H1 (cell line): ENCODE data around the gene KLHL30.
A peak's percentile ranks its signal among the peaks of the same experiment; 100 is the strongest.

Experiments
- CBX5 ChIP-seq: fragments of 300-800, 300-1000 bp; sonication (generic); IDR thresholded peaks from 2 replicates; pipeline ENCODE4 v1.7.1; 2016; ENCODE audit warnings: antibody characterized with exemption, low read length, low read depth
- EP300 ChIP-seq, 2 experiments: IDR thresholded peaks; 1 replicate in 1 of 2; 2 replicates in 1 of 2; pipeline ENCODE4 v1.6.1; 2011 to 2012; ENCODE audit warnings: low read depth in 2 of 2, low read length in 2 of 2, mild to moderate bottlenecking in 2 of 2, borderline replicate concordance in 1 of 2, inconsistent platforms in 1 of 2, moderate library complexity in 1 of 2
- EZH2 ChIP-seq: fragments of 200-600 bp; sonication (generic); IDR thresholded peaks from 2 replicates; pipeline ENCODE4 v1.7.1; 2012; ENCODE audit warnings: low read depth, mild to moderate bottlenecking, moderate library complexity, low read length, inconsistent platforms; ENCODE audit not compliant: severe bottlenecking
- POLR2AphosphoS5 ChIP-seq: IDR thresholded peaks from 2 replicates; pipeline ENCODE4 v1.6.1; 2011; ENCODE audit warnings: low read depth, low read length
- SIRT6 ChIP-seq: IDR thresholded peaks from one replicate; pipeline ENCODE4 v1.7.1; 2012; ENCODE audit warnings: low read length, inconsistent platforms
- TEAD4 ChIP-seq: IDR thresholded peaks from 2 replicates; pipeline ENCODE4 v1.6.1; 2012; ENCODE audit warnings: low read depth, low read length, inconsistent platforms, mixed read lengths
- TF ChIP-seq, protein P1 (sequence below): IDR thresholded peaks from 2 replicates; pipeline ENCODE4 v1.6.1; 2012; ENCODE audit warnings: low read length, inconsistent platforms
- TF ChIP-seq, protein P2 (sequence below), 3 experiments: IDR thresholded peaks; 1 replicate in 2 of 3; 2 replicates in 1 of 3; pipeline versions ENCODE4 v1.5.1 to v1.6.1; 2011; ENCODE audit warnings: low read length in 3 of 3, mild to moderate bottlenecking in 3 of 3, inconsistent platforms in 2 of 3, low read depth in 1 of 3, moderate library complexity in 1 of 3; ENCODE audit not compliant: insufficient read depth in 1 of 3; ENCODE audit errors: control extremely low read depth in 1 of 3

DNA sequence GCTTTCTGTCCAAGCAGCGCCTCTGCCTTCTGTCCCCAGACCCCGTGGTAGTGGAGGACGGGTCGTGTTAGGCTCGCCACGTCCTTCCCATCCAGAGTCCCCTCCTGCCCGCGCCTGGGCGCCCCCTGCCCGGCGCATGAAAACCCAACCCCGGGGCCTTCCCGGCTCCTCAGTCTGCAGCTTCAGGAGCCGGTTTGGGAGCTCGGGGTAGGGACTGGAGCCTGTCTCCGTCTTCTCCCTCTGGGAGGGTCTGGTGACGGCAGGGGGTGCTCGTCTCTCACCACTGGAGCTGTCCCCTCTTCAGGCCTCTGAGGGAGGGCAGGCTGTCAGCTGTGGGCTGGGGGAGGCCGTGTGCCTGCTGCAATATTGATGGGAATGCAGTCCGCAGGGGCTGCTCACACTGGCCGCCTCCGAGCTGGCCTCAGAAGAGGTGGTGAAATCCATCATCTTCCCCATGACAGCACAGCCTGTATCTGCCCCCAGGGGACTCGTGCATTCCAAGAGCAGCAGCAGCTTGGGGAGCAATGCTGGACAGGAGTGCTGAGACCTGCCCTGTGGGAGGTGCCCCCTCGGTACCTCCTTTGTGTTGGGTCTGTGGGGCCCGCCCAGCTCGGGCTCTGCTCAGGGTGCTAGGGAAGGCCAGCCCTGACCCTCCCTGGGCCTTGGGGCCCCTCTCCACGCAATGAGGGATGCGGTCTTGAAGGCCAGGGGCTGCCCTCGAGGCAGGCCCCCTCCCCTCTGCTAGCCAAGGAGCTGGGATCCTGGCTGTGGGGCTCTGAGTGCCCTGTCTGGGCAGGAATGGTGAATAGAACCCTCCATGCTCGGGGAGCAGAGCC is 17.8 kb upstream of the KLHL30 start:
- TF ChIP-seq POLR2AphosphoS5 (no peak), EP300 (IDR thresholded peaks at IDR 0.05; ENCODE audit: borderline replicate concordance in 1 of 2, low read depth in 2 of 2, low read length in 2 of 2) (no peak), EZH2 (no peak), CBX5 (no peak), TEAD4 (no peak), SIRT6 (no peak)
- TF ChIP-seq, protein P1, sequence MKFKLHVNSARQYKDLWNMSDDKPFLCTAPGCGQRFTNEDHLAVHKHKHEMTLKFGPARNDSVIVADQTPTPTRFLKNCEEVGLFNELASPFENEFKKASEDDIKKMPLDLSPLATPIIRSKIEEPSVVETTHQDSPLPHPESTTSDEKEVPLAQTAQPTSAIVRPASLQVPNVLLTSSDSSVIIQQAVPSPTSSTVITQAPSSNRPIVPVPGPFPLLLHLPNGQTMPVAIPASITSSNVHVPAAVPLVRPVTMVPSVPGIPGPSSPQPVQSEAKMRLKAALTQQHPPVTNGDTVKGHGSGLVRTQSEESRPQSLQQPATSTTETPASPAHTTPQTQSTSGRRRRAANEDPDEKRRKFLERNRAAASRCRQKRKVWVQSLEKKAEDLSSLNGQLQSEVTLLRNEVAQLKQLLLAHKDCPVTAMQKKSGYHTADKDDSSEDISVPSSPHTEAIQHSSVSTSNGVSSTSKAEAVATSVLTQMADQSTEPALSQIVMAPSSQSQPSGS = no peak
- TF ChIP-seq, protein P2, sequence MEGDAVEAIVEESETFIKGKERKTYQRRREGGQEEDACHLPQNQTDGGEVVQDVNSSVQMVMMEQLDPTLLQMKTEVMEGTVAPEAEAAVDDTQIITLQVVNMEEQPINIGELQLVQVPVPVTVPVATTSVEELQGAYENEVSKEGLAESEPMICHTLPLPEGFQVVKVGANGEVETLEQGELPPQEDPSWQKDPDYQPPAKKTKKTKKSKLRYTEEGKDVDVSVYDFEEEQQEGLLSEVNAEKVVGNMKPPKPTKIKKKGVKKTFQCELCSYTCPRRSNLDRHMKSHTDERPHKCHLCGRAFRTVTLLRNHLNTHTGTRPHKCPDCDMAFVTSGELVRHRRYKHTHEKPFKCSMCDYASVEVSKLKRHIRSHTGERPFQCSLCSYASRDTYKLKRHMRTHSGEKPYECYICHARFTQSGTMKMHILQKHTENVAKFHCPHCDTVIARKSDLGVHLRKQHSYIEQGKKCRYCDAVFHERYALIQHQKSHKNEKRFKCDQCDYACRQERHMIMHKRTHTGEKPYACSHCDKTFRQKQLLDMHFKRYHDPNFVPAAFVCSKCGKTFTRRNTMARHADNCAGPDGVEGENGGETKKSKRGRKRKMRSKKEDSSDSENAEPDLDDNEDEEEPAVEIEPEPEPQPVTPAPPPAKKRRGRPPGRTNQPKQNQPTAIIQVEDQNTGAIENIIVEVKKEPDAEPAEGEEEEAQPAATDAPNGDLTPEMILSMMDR (IDR thresholded peaks at IDR 0.05; ENCODE audit: control extremely low read depth in 1 of 3, insufficient read depth in 1 of 3, low read depth in 1 of 3, low read length in 3 of 3) = peak in 2 of 3 experiments; percentile 11 to 21; a peak in 3 of 4 replicates
